ENCODE results near the gene SEMA6B.

SEMA6B gene

GRCh38 chr19:4516939-4517300 is 42.6 kb downstream of the SEMA6B start:
- no peak for TF ChIP-seq CTCF (conservative IDR thresholded peaks at IDR 0.05; ENCODE audit: low read depth, low read length)
- H3K4me3 ChIP-seq (ENCODE audit: low read length) = no peak overlapping the region
- DNase-seq (ENCODE audit: low read depth) = no peak

GRCh38 chr19:4516199-4516938 is 43.1 kb downstream of the SEMA6B start:
- H3K4me3 ChIP-seq (ENCODE audit: low read length) = no peak overlapping the region
- TF ChIP-seq CTCF (conservative IDR thresholded peaks at IDR 0.05; ENCODE audit: low read depth, low read length) = no peak
- DNase-seq (ENCODE audit: low read depth) = no peak

GRCh38 chr19:4515732-4516131 is 43.8 kb downstream of the SEMA6B start:
- no peak for DNase-seq (ENCODE audit: low read depth)
- H3K4me3 ChIP-seq (ENCODE audit: low read length) = no peak overlapping the region
- no peak for TF ChIP-seq CTCF (conservative IDR thresholded peaks at IDR 0.05; ENCODE audit: low read depth, low read length)

GRCh38 chr19:4513248-4513647 is 46.2 kb downstream of the SEMA6B start:
- TF ChIP-seq CTCF (conservative IDR thresholded peaks at IDR 0.05; ENCODE audit: low read depth, low read length) = no peak
- H3K4me3 ChIP-seq (ENCODE audit: low read length) = no peak overlapping the region
- no peak for DNase-seq (ENCODE audit: low read depth)

GRCh38 chr19:4512070-4512469 is 47.4 kb downstream of the SEMA6B start:
- DNase-seq (ENCODE audit: low read depth) = no peak
- H3K4me3 ChIP-seq (ENCODE audit: low read length) = no peak overlapping the region
- no peak for TF ChIP-seq CTCF (conservative IDR thresholded peaks at IDR 0.05; ENCODE audit: low read depth, low read length)

GRCh38 chr19:4511300-4512054 is 48.0 kb downstream of the SEMA6B start:
- TF ChIP-seq CTCF (conservative IDR thresholded peaks at IDR 0.05; ENCODE audit: low read depth, low read length) = no peak
- no peak overlapping the region for H3K4me3 ChIP-seq (ENCODE audit: low read length)
- DNase-seq (ENCODE audit: low read depth) = no peak
